NCI-H345 (cell line): ENCODE data around the gene FFAR1.
"Not testable (repeated sequence)": the region's sequence is repeated elsewhere in the genome, so short reads cannot be mapped to it uniquely, and the experiment has no call there.

Source experiments
- DNase-seq: peaks from one replicate; lab custom pipeline; 2025; lab: John Stamatoyannopoulos, UW

FFAR1 gene

GRCh38 chr19:35360880-35361420, 13.2 kb downstream of the FFAR1 start:
- DNase-seq, result no peak

GRCh38 chr19:35362261-35363000, 14.7 kb downstream of the FFAR1 start:
- DNase-seq, result no peak

GRCh38 chr19:35363001-35363590, 15.4 kb downstream of the FFAR1 start:
- DNase-seq, result no peak

GRCh38 chr19:35363711-35364425, 16.2 kb downstream of the FFAR1 start:
- no peak for DNase-seq

GRCh38 chr19:35365303-35365702, 17.6 kb downstream of the FFAR1 start:
- DNase-seq, result peak; percentile 43

- DNase-seq, result no peak
These were observed 20.7 kb downstream of the FFAR1 start for GRCh38 chr19:35368378-35368777.

- DNase-seq, result no peak
These were observed 21.8 kb downstream of the FFAR1 start for GRCh38 chr19:35369522-35369921.

- DNase-seq, result no peak
These were observed 23.0 kb downstream of the FFAR1 start, which contains the start of gene GPR42 for GRCh38 chr19:35370722-35371121. Gene GPR42 (plus strand): TSS chr19:35371068. CDS start chr19:35371360, 292 bp downstream.

- no peak for DNase-seq
These were observed 25.8 kb downstream of the FFAR1 start for GRCh38 chr19:35373492-35373891.

GRCh38 chr19:35374031-35374430, 26.3 kb downstream of the FFAR1 start:
- DNase-seq, result not testable (repeated sequence)

- peak; percentile 23 for DNase-seq
These were observed 28.0 kb downstream of the FFAR1 start for GRCh38 chr19:35375505-35376307.

- no peak for DNase-seq
These were observed 30.0 kb downstream of the FFAR1 start for GRCh38 chr19:35377656-35378055.

GRCh38 chr19:35378356-35378755, 30.7 kb downstream of the FFAR1 start:
- no peak for DNase-seq

- DNase-seq, result not testable (repeated sequence)
These were observed 31.8 kb downstream of the FFAR1 start for GRCh38 chr19:35379545-35379944.

GRCh38 chr19:35379992-35380391, 32.3 kb downstream of the FFAR1 start:
- DNase-seq, result no peak

GRCh38 chr19:35380450-35381124, 32.9 kb downstream of the FFAR1 start:
- DNase-seq, result no peak

GRCh38 chr19:35381318-35381717, 33.6 kb downstream of the FFAR1 start:
- DNase-seq, result no peak

- DNase-seq, result no peak
These were observed 34.2 kb downstream of the FFAR1 start for GRCh38 chr19:35381926-35382325.

GRCh38 chr19:35383536-35383935, 35.8 kb downstream of the FFAR1 start:
- DNase-seq, result no peak

GRCh38 chr19:35388277-35389054, 40.8 kb downstream of the FFAR1 start:
- DNase-seq, result no peak
